Kidney tubule cell (primary cell): Measurements from ENCODE around the gene MPST.

Experiments used
- DNase-seq: peaks from one replicate; pipeline ENCODE4 v3.0.0-alpha.2; 2018; ENCODE audit warnings: low spot score

The MPST gene

GRCh38 chr22:37044634-37045625 lies 25.4 kb downstream of the MPST start:
- DNase-seq = peak; percentile 76

GRCh38 chr22:37045958-37046357 lies 26.4 kb downstream of the MPST start:
- DNase-seq = peak; percentile 55

- DNase-seq = no peak
These were observed 27.0 kb downstream of the MPST start for GRCh38 chr22:37046589-37046988.

GRCh38 chr22:37047006-37047405 lies 27.5 kb downstream of the MPST start:
- no peak for DNase-seq

GRCh38 chr22:37048133-37048532 lies 28.6 kb downstream of the MPST start:
- no peak for DNase-seq

GRCh38 chr22:37049224-37049623 lies 29.7 kb downstream of the MPST start:
- no peak for DNase-seq

- DNase-seq = no peak
These were observed 31.4 kb downstream of the MPST start for GRCh38 chr22:37050913-37051312.

- DNase-seq = peak; percentile 68
These were observed 32.1 kb downstream of the MPST start, which contains the start of gene KCTD17 for GRCh38 chr22:37051391-37052385. Gene KCTD17, plus strand, starts transcription at chr22:37051742. Its CDS starts 19 bp downstream, at chr22:37051761.

- DNase-seq = no peak
These were observed 33.1 kb downstream of the MPST start for GRCh38 chr22:37052386-37053309.

GRCh38 chr22:37053310-37054055 lies 33.9 kb downstream of the MPST start:
- DNase-seq = no peak

GRCh38 chr22:37054056-37054395 lies 34.5 kb downstream of the MPST start:
- no peak for DNase-seq

- no peak for DNase-seq
These were observed 35.2 kb downstream of the MPST start for GRCh38 chr22:37054600-37055365.

- no peak for DNase-seq
These were observed 36.7 kb downstream of the MPST start for GRCh38 chr22:37056246-37056645.

GRCh38 chr22:37057226-37057625 lies 37.7 kb downstream of the MPST start:
- DNase-seq = no peak

- no peak for DNase-seq
These were observed 38.4 kb downstream of the MPST start for GRCh38 chr22:37057796-37058510.

- DNase-seq = no peak
These were observed 39.6 kb downstream of the MPST start for GRCh38 chr22:37058917-37059701.

GRCh38 chr22:37059876-37060449 lies 40.4 kb downstream of the MPST start:
- no peak for DNase-seq
